Stimulated activated CD4-positive, alpha-beta T cell treated with anti-CD3 and anti-CD28 coated beads, TNF-alpha, amount 100 ng/mL, for 1 hour (primary cell): ENCODE measurements around the gene PAPSS2.
"Not testable (repeated sequence)": the region's sequence is repeated elsewhere in the genome, so short reads cannot be mapped to it uniquely, and the experiment has no call there.

Experiments used
- DNase-seq, 3 donors: peaks; one replicate each; pipeline ENCODE4 v3.0.0-alpha.2; 2020; ENCODE audit warnings: low read depth in 3 of 3, low spot score in 1 of 3

Gene PAPSS2

GRCh38 chr10:87659571-87660483 is at the start of gene PAPSS2:
PAPSS2 (plus strand) TSS chr10:87659878; CDS start chr10:87659982, 104 bp downstream.
- DNase-seq: peak in 1 of 3 donors; percentile 10

GRCh38 chr10:87611341-87611740 is 48.3 kb upstream of the PAPSS2 start:
- DNase-seq: not testable (repeated sequence)

GRCh38 chr10:87612115-87612514 is 47.6 kb upstream of the PAPSS2 start:
- DNase-seq: no peak

GRCh38 chr10:87613751-87614150 is 45.9 kb upstream of the PAPSS2 start:
- no peak for DNase-seq

- DNase-seq: no peak
Measured at GRCh38 chr10:87615856-87616255, 43.8 kb upstream of the PAPSS2 start.

GRCh38 chr10:87617503-87617902 is 42.2 kb upstream of the PAPSS2 start:
- DNase-seq: no peak

GRCh38 chr10:87618566-87619423 is 40.9 kb upstream of the PAPSS2 start:
- no peak for DNase-seq

- no peak for DNase-seq
Measured at GRCh38 chr10:87619705-87620104, 40.0 kb upstream of the PAPSS2 start.

- not testable (repeated sequence) for DNase-seq
Measured at GRCh38 chr10:87621440-87621839, 38.2 kb upstream of the PAPSS2 start.

- DNase-seq: no peak
Measured at GRCh38 chr10:87622314-87623004, 37.2 kb upstream of the PAPSS2 start.

- DNase-seq: no peak
Measured at GRCh38 chr10:87623191-87623590, 36.5 kb upstream of the PAPSS2 start.

GRCh38 chr10:87625661-87626060 is 34.0 kb upstream of the PAPSS2 start:
- DNase-seq: no peak

GRCh38 chr10:87626422-87626892 is 33.2 kb upstream of the PAPSS2 start:
- DNase-seq: no peak

GRCh38 chr10:87630171-87630570 is 29.5 kb upstream of the PAPSS2 start:
- DNase-seq: no peak

- DNase-seq: no peak
Measured at GRCh38 chr10:87632454-87632853, 27.2 kb upstream of the PAPSS2 start.

GRCh38 chr10:87634311-87634710 is 25.4 kb upstream of the PAPSS2 start:
- no peak for DNase-seq

- no peak for DNase-seq
Measured at GRCh38 chr10:87635498-87636312, 24.0 kb upstream of the PAPSS2 start.

GRCh38 chr10:87636313-87636915 is 23.3 kb upstream of the PAPSS2 start:
- DNase-seq: no peak

- no peak for DNase-seq
Measured at GRCh38 chr10:87639493-87639892, 20.2 kb upstream of the PAPSS2 start.

- DNase-seq: no peak
Measured at GRCh38 chr10:87640043-87640442, 19.6 kb upstream of the PAPSS2 start.
